Stimulated activated CD4-positive, alpha-beta T cell treated with anti-CD3 and anti-CD28 coated beads, Interleukin-15, amount 100 ng/mL, for 48 hours (primary cell): Measurements from ENCODE around the gene SPDYE1.
"Not testable (repeated sequence)": the region's sequence is repeated elsewhere in the genome, so short reads cannot be mapped to it uniquely, and the experiment has no call there.

Experiments used
- DNase-seq, 2 donors: peaks; one replicate each; pipeline ENCODE4 v3.0.0-alpha.2; 2020; ENCODE audit warnings: low read depth in 2 of 2

The SPDYE1 gene

GRCh38 chr7:43990829-43991228 lies 6.9 kb upstream of the SPDYE1 start:
- DNase-seq: not testable (repeated sequence)

GRCh38 chr7:43992896-43993295 lies 4.8 kb upstream of the SPDYE1 start:
- DNase-seq: not testable (repeated sequence)

GRCh38 chr7:43994681-43995080 lies 3.0 kb upstream of the SPDYE1 start:
- not testable (repeated sequence) for DNase-seq

GRCh38 chr7:44012081-44012480 lies 14.4 kb downstream of the SPDYE1 start:
- DNase-seq: not testable (repeated sequence)

GRCh38 chr7:44015090-44015489 lies 17.4 kb downstream of the SPDYE1 start:
- not testable (repeated sequence) for DNase-seq

GRCh38 chr7:44018857-44019807 lies 21.4 kb downstream of the SPDYE1 start:
- DNase-seq: peak; percentile 98 to 99

- DNase-seq: not testable (repeated sequence)
These were observed 22.1 kb downstream of the SPDYE1 start for GRCh38 chr7:44019825-44020224.

- not testable (repeated sequence) for DNase-seq
These were observed 24.4 kb downstream of the SPDYE1 start for GRCh38 chr7:44022069-44022468.

GRCh38 chr7:44022796-44023467 lies 25.2 kb downstream of the SPDYE1 start:
- DNase-seq: not testable (repeated sequence)

GRCh38 chr7:44029433-44029832 lies 31.7 kb downstream of the SPDYE1 start:
- not testable (repeated sequence) for DNase-seq

- DNase-seq: not testable (repeated sequence)
These were observed 32.3 kb downstream of the SPDYE1 start for GRCh38 chr7:44030029-44030428.

GRCh38 chr7:44031319-44031718 lies 33.6 kb downstream of the SPDYE1 start:
- not testable (repeated sequence) for DNase-seq

GRCh38 chr7:44032031-44032430 lies 34.3 kb downstream of the SPDYE1 start:
- DNase-seq: not testable (repeated sequence)

GRCh38 chr7:44033971-44034844 lies 36.5 kb downstream of the SPDYE1 start:
- not testable (repeated sequence) for DNase-seq

- DNase-seq: not testable (repeated sequence)
These were observed 38.7 kb downstream of the SPDYE1 start for GRCh38 chr7:44036364-44036763.

GRCh38 chr7:44037951-44038350 lies 40.3 kb downstream of the SPDYE1 start:
- not testable (repeated sequence) for DNase-seq

- DNase-seq: not testable (repeated sequence)
These were observed 40.9 kb downstream of the SPDYE1 start for GRCh38 chr7:44038553-44038952.

- DNase-seq: peak; percentile 56 to 84
These were observed 41.4 kb downstream of the SPDYE1 start for GRCh38 chr7:44038961-44039558.

GRCh38 chr7:44039800-44040492 lies 42.2 kb downstream of the SPDYE1 start:
- DNase-seq: not testable (repeated sequence)

GRCh38 chr7:44040493-44040891 lies 42.8 kb downstream of the SPDYE1 start:
- DNase-seq: peak in 1 of 2 donors; percentile 54
